HG02970 (cell line): Measurements from ENCODE around the gene SOX8.

Experiments
- ATAC-seq: cut with Tn5 transposase; IDR thresholded peaks from one replicate; pipeline ENCODE4 v1.9.1; 2021; ENCODE audit warnings: mild to moderate bottlenecking, moderate library complexity, moderate number of reproducible peaks; ENCODE audit not compliant: unreplicated experiment, low FRiP score

SOX8 gene

DNA sequence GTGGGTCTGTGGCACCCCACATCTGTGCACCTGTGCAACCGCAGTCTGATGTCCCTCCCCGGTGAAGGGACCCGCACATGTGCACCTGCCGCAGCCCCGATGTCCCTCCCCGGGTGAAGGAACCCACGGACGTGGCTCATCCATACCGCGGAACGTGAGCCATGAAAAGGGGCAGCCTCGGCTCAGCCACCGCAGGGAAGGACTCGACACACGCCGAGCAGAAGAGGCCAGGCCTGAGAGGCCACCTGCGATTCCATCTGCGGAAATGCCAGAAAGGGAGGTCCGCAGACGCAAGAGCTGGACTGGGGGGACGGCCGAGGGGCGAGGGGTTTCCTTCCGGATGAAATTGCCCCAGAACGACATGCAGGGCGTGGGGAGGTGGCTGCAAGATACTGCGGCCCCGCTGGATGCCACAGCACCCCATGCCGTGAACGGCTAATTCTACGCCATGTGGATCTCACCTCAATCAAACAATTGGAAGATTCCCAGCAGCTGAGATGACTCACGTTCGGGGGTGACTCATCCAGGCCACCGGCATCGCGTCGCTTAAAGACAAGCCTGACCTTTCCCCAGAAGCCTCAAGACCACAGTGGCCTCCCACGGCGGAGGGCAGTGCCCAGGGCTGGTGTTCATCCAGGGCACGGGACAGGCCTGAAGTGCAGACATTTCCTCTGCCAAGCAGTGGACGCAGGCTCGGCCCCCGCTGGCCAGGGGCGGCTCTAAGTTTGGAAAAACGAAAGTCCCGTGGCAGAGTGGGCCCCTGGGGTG is 21.0 kb downstream of the SOX8 start:
- no peak for ATAC-seq

DNA sequence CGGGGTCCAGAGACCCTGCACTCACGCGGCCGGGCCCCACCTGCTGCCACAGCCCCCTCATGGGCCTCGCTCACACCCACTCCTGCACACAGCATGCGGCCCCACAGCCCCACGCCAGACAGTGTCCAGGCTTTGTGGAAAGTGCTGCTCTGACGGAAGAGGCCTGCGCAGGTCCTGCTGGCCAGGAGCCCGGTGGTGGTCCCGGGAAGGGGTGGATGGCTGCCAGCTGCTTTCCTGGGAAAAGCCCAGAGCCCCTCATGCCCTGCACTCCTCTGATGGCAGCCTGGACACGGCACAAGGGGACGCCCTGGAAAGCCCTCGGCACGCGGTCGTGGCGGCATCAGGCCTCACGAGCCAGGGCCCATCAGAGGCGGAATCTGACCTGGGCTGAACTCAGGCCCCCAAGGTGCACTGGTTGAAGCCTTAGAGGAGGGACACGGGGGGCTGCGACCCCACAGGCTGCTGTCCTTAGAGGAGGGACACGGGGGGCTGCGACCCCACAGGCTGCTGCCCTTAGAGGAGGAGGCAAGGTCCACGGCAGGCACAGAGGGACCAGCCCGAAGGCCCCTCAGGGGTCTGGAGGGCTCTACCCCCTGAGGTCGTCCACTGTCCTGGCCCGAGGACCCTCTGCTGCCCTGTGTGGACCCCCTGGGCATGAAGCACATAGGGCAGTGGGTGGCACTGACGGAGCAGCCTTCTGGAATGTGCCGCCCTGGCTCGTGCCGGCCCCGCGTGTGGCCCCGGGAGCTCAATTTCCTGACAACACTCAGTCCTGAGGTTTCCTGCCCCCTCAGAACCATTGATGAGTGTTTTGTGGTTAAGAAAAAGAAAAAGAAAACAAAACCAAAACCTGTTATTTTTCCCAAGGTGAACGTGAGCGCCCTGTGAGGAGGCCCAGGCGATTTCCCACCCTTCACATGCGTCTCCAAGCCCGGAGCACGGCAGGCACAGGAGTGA is 22.1 kb downstream of the SOX8 start:
- no peak for ATAC-seq

DNA sequence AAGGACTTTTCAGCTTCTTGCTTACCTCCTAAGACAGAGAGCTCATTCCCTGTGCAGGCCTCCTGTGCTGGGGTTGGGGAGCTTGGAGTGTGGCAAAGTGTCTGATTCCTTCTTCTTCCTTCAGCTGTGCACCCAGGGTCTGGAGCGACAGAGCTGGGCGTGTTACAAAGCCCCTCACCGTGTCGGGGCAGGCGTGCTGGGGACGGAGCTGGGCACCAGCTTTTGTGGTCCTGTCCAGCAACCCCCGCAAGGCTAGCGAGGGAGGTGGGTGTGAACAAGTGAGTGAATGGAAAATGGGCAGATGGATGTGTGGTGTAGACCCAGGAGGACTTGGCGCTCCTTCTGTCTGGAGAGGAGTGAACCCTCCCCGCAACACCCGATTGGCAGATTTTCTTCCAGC is 23.7 kb downstream of the SOX8 start:
- ATAC-seq, result no peak

DNA sequence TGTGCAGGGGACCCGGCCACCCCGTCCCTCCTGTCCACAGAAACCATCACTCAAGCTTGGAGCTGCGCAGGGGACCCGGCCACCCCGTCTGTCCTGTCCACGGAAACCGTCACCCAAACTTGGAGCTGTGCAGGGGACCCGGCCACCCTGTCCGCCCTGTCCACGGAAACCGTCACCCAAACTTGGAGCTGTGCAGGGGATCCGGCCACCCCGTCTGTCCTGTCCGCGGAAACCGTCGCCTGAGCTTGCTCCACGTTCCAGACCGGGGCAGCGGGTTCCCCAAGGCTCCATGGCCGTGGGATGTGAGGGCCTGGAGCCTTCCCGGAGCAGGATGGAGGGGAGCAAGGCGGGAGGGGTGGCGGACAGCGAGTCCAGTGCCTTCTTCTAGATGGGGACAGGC is 25.2 kb downstream of the SOX8 start:
- no peak for ATAC-seq

DNA sequence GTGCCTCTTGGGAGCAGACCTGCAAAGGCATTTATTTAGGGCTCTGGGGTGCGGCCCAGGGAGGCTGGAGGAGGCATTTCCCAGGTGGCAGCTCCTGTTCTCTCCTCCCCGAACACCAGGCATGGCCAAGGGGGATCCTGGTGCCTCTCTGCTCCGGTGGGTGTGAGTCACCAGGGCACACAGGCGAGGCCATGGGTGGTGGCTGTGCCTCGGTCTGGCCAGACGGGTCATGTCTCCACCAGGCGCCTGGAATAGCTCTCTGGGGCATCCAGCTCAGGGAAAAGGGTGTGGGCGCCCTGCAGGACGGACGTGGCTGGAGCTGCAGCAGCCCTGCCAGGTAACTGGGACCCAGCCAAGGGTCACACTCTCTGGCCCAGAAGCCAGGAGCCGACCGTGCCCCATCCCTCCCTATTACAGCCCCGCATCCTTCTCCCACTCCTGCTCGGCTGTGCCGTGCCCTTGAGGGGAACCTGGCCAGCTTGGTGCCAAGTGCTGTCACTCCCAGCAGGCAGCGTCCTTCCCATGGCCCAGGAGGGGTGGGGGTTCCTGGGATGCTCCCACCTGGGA is 25.8 kb downstream of the SOX8 start:
- no peak for ATAC-seq

DNA sequence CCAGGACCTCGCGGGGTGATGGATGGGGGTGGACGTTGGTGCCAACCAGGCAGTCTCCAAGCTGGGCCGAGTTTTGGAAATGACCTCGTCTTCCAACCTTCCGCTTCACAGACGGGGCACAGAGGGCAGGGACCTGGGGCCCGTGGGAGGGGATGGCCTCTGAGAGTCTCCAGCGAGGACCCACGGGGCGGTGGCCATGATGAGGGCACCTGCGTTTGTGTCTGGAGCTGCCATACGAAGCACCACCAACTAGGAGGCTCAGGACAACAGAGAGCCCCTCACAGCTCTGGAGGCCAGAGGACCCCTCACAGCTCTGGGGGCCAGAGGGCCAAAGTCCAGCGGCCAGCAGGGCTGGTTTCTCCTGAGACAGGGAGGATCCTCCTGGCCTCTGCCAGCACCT is 26.5 kb downstream of the SOX8 start:
- ATAC-seq, result no peak

DNA sequence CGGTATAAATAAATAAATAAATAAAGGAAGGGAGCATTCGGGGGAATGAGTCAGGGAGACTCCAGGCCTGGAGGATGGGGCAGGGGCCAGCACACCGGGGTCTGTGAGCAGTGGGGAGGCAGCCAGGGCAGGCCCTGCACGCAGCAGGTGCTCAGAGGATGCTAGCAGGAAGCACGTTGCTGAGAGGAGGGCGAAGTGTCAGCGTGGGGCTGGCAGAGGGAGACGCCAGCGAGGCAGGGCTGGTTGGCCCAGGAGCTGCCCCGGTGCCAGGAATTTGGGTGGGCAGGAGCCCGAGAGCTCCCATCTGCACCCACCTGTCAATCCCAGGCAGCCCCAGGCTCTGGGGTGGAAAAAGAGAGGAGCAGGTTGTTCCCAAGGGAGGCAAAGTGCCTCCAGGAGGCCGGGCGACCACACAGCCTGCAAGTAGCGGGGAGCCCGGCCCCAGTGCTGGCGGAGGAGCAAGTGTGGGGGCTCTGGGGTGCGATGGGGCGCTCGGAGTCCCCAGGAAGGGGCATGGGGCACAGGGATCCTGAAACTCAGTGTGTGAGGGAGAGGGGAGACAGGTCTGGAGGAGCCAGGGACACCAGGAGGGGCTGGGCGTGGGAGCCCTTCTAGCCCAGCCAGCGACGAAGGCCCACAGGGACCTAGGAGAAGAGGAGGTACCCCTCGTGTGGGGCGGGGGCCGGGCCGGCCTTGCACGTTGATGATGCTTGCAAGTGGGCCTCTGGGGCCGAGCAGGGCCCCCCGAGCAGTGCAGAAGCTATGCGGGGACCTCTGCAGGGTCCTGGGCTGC is 28.0 kb downstream of the SOX8 start:
- no peak for ATAC-seq

DNA sequence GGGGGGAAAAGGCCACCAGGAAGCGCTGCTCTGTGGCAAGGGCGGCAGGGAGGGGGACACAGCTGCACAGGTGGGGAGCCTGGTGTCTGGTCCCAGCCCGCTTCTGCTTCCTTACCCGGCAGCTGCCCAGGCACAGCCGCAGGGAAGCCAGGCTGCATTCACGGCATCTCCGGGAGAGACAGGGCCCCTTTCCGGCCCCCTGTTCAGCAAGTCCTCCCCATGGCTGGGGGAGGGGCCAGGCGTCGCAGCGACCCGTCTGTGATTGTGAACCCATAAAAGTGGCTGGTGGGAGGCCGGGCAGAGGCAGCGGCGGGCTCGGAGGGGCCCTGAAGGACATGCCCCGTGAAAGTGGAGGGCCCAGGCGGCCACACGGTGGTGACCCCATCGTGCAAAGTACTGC is 28.7 kb downstream of the SOX8 start:
- no peak for ATAC-seq

DNA sequence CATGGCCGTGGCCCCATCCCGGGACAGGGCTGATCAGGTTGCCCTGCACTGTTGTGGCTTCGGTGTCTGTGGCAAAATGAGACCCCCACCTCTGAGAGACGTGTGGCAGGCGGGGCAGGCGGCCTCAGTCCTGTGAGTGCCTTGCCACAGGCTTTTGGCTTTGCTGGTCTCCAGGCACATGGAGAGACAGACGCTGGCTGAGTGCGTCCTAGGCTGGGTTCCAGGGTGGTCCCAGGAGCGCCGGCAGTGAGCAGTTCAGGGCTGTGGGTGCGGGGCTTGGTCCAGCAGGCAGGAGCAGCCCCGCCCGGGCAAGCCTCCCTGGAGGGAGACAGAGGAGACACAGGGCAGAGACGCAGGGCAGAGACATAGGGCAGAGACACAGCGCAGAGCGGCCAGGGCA is 29.2 kb downstream of the SOX8 start:
- ATAC-seq, result no peak

DNA sequence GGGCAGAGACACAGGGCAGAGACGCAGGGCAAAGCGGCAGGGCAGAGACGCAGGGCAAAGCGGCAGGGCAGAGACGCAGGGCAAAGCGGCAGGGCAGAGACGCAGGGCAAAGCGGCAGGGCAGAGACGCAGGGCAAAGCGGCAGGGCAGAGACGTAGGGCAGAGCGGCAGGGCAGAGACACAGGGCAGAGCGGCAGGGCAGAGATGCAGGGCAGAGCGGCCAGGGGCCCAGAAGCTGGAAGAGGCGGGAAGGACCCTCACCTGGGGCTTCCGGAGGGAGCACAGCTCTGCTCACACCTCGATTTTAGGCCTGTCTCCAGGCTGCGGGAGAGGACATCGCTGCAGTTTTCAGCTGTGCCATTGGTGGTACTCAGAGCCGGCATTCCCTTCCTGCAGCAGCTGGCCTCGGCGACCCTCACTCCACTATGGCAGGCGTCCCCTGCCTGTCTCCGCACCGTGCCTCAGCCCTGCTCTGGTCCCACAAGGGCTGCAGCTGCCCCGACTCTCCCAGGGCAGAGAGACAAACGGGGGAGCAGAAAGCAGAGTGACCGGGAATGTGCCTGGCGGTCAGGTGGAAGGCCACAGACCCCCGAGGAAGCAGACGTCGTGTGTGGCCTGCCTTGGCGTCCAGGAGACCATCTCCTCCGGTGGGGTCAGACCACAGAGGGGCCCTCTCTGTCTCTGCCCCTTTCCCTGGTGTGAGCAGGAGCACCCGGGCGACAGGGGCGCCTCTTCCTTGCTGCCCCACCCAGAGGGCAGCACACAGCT is 29.9 kb downstream of the SOX8 start:
- no peak for ATAC-seq

DNA sequence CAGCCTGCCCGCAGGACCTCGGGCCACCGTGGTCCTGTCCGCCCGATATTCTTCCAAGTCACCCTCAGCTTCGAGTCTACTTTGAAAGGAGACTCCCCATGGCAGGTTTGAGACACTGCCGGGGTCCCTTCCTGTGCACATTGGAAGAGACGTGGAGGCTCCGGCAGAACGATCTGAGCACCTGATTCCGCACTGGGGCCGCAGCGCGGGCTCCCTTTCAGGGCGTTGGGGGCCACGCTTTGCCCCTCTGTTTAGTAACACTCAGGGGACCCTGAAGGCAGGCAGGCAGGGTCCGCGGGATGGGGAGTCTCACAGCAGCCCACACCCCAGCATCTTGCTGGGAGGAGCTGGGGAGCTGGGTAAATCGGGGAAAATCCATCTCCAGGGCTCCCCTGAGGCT is 30.6 kb downstream of the SOX8 start:
- ATAC-seq, result no peak

DNA sequence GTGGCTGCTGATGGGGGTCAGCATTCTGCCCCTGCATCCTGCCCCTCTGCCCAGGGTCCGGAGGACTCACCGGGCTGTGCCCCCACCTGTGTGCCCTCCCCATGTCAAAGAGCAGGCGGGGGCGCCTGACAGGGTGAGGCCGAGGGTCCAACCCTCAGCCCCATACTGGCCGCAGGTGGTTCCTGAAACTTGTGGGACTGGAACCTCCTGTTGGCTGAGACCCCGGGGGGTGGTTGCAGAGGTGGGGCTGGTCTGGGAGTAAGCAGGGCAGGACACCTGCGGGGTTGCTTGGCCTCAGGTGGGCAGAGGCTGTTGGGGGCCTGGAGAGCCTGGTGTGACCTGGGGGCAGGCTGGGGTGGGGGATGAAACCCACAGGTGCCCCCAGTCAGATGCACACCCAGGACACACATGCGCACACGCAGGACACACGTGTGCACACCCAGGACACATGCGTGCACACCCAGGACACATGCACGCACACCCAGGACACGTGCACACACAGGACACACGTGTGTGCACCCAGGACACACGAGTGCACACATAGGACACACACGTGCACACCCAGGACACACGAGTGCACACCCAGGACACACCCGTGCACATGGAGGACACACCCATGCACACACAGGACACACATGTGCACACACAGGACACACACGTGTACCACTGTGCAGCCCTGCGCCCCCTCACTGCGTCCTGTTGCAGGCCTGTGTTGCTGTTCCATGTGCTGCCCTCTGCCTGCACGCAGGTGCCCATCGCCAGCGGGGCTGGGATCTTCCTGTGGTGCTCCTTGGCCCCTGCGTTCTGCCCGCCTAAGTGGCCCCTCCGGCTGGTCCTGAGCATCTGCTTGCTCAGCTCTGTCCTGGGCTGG is 31.4 kb downstream of the SOX8 start:
- no peak for ATAC-seq

DNA sequence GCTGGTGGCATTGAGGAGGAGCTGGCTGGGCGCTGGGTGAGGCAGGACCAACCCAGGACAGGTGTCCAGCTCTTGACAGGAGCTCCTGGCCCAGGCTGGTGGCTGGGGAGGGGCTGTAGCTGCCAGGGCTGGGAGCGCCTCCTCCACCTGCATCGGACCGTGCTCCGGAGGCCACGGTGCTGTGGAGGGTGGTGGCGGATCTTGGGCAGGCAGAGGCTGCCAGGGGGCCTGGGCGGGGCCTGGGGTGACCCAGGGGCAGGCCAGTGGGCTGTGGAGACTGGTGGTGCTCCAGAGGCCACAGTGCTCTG is 32.0 kb downstream of the SOX8 start:
- no peak for ATAC-seq

DNA sequence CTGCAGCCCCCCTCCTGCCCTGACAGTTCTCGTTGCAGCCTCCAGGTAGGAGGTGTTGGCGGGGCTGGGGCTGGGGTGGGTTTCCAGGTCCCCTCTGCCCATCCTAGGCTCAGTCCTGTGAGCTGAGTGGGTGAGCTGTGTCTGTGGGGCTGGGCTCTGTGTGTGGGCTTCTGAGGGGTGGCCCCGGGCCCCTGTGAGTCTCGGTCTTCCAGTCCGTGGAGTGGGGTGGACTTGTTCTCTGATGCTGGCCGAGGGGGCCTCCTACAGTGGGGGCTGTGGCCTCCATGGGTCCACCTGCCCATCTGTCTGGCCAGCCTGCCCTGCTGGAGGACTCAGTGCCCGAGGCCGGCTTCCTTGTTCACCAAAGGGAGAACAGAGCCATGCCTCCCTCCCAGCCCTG is 32.7 kb downstream of the SOX8 start:
- ATAC-seq, result no peak

DNA sequence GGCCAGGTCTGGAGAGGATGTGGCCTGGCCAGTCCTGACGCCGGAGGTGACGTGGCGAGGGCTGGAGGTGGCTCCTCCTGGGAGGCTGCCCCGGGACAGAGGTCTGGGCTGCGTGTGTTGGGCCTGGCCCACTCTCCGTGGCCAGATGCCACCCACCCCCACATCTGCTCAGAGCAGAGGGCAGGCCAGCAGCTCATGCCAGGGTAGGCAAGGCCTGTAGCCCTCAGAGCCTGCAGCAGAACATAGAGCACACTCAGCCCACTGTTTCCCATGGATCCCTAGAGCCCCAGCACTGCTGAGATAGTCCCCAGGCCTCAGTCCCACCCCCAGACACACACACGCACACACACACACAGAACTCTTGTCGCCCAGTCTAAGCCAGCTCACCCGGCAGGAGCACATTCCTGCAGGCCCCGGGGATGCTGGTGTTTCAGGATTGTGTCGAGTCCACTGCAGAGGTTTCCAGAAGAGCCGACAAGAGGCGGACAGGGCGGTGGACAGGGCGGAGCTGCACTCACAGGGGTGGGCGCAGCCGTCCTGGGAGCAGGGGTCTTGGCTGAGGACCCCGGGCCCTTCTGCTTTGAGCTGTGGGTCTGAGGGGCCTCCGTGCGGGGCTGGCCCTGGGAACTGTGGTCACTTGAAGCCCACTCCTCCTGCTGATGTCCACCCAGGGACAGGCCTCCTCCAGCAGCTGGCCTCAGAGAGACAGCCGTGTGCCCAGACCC is 33.4 kb downstream of the SOX8 start:
- no peak for ATAC-seq

DNA sequence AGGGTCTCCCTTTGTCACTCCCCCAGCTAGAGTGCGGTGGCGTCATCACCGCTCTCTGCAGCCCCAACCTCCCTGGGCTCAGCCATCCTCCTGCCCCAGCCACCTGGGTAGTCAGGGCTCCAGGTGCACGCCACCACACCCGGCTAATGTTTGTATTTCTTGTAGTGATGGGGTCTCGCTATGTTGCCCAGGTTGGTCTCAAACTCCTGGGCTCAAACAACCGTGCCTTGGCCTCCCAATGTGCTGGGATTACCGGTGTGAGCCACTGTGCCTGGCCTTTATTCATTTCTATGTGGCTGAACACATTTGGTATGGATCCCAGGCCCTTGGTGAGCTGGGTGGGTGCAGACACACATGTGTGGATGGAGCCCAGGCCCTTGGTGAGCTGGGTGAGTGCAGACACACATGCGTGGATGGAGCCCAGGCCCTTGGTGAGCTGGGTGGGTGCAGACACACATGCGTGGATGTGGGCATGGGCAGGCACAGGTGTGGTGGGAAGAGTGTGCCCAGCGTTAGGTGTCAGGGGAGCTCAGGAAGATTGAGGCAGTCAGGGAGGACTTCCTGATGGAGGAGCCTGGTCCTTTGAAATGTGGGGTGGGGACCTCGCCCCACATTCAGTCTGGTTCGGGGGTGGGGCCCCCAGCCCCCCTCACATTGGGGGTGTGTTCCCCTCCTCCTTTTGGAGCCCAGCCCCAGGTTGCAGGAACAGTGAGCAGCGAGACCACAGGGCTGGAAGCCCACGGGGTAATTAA is 37.1 kb downstream of the SOX8 start:
- ATAC-seq, result no peak

DNA sequence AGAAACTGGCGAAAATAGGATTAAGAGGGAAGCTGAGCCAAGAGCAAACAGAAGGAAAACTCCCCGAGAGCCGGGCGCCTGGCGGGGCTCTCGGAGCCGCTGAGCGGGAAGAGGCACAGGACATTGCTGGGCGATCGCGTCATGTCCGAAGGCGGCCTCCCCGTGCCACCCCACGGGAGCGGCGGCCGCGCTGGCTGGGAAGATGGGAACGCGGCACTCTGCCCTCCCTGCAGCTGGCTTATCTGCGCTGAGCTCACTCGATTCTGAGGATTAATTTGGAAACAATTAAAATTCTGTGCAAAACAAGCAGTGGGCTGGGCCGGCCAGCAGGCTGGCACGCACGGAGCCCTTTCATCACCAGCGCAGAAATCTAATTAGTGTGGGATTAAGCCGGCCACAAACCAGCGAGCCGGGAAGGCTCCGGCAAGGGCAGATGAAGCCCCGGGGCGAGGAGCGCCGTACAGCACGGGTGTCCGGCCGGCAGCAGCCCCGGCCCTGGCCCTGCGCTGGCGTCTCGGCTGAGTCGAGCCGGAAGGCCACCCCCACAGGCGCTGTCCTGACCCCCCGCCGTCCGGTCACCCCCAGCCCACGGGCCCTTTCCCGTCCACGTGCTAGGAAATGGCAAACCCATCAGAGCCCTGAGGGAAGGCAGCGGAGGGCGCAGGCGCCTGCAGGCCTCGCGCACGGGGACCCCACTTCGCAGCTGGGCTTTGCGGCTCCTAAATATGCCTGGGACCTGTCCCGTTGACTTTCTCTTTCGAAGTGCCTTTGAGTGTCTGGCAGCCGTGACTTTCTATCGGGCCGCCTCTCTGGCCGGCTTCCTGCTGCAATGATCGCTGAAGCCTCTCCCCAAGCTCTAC is 37.9 kb downstream of the SOX8 start:
- ATAC-seq, result no peak
